Measurements from ENCODE around the gene ADAMTS6. TPM values are rescaled to one million over a fixed set of nuclear protein-coding genes. Genes with fewer than 3 reads are reported as not detected.

ADAMTS6 gene
- total RNA-seq, 4 donors from 2014 or later = 1.9 to 20.2 (median 3.5) TPM

GRCh38 chr5:65459995-65460394 lies 21.7 kb downstream of the ADAMTS6 start:
- TF ChIP-seq, protein P1, sequence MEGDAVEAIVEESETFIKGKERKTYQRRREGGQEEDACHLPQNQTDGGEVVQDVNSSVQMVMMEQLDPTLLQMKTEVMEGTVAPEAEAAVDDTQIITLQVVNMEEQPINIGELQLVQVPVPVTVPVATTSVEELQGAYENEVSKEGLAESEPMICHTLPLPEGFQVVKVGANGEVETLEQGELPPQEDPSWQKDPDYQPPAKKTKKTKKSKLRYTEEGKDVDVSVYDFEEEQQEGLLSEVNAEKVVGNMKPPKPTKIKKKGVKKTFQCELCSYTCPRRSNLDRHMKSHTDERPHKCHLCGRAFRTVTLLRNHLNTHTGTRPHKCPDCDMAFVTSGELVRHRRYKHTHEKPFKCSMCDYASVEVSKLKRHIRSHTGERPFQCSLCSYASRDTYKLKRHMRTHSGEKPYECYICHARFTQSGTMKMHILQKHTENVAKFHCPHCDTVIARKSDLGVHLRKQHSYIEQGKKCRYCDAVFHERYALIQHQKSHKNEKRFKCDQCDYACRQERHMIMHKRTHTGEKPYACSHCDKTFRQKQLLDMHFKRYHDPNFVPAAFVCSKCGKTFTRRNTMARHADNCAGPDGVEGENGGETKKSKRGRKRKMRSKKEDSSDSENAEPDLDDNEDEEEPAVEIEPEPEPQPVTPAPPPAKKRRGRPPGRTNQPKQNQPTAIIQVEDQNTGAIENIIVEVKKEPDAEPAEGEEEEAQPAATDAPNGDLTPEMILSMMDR (IDR thresholded peaks at IDR 0.05; ENCODE audit: low read depth) = no peak

DNA sequence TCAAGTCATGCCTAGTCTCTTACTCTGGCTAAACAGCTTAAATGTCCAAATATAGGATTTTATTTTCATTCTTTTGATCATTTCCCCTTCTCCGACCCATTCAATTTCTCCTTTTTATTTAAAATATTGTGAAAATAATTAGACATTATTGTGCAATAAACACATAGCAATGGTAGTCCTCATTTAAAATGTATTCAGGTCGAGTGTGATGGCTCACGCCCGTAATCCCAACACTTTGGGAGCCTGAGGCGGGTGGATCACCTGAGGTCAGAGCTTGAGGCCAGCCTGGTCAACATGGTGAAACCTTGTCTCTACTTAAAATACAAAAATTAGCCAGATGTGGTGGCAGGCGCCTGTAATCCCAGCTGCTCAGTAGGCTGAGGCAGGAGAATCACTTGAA lies 26.7 kb downstream of the ADAMTS6 start:
- TF ChIP-seq, protein P1 (IDR thresholded peaks at IDR 0.05; ENCODE audit: low read depth) = no peak

GRCh38 chr5:65451436-65451835 lies 30.3 kb downstream of the ADAMTS6 start:
- TF ChIP-seq, protein P1 (IDR thresholded peaks at IDR 0.05; ENCODE audit: low read depth) = no peak

- TF ChIP-seq, protein P1 (IDR thresholded peaks at IDR 0.05; ENCODE audit: low read depth) = no peak
Measured at GRCh38 chr5:65446682-65447081, 35.0 kb downstream of the ADAMTS6 start.

DNA sequence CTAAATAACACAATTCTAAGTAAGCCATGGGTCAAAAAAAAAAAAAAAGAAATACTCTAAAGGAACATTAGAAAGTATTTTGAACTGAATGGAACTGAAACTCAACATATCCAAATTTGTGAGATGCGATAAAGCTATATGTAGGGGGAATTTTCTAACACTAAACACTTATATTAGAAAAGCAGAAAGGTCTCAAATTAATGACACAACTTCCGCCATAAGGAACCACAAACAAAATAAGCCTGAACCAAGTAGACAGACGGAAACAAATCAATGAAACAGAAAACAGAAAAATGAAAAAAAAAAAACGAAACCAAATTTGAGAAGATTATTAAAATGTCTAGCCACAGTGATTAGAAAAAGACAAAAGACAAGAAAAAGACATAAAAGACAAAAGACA lies 39.9 kb downstream of the ADAMTS6 start:
- TF ChIP-seq, protein P1 (IDR thresholded peaks at IDR 0.05; ENCODE audit: low read depth) = no peak

DNA sequence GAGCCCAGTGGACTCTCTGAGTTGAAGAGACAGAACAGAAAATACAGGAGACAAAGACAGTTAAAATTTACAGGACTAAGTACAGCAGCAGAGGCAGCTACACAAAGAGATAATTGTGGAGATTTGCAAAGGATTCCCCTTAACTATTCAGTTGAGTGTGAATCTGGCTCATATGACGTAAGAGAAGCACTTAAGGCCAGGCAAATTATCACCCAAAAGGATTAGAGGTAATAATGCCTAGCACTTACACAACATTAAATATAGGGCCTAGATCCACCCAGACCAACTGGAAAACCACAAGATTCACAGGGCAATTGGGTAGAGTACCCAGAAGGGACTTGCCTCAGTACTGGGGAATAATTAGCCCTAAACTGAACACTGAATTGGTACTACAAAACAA lies 41.3 kb downstream of the ADAMTS6 start:
- TF ChIP-seq, protein P1 (IDR thresholded peaks at IDR 0.05; ENCODE audit: low read depth) = no peak

GRCh38 chr5:65434122-65434521 lies 47.6 kb downstream of the ADAMTS6 start:
- TF ChIP-seq, protein P1 (IDR thresholded peaks at IDR 0.05; ENCODE audit: low read depth) = no peak

Data from subcutaneous adipose tissue (tissue), 4 donors.